ENCODE data around the gene FBXL13. TPM values are rescaled to one million over a fixed set of nuclear protein-coding genes. Genes with fewer than 3 reads are reported as not detected.

The FBXL13 gene
- polyA plus RNA-seq, 1 experiment, result 0.95 TPM

GRCh38 chr7:102869195-102869594, 205.4 kb downstream of the FBXL13 start:
- no peak for DNase-seq (ENCODE audit: low read depth, low spot score)
- POLR2A ChIA-PET, result interaction anchor here (0.6 kb wide), 1 partner anchor 43 kb away, joined by 4 read pairs; the partner anchor contains the start of gene LRRC17
- no peak overlapping the region for H3K4me3 ChIP-seq (ENCODE audit: low read depth, low read length)
- H3K27ac ChIP-seq (ENCODE audit: low read depth, low read length), result no peak overlapping the region
- no peaks in the 10 kb centered on the region; the same call in 1 of the 2 replicates for H3K9me3 ChIP-seq (ENCODE audit: control insufficient read depth, insufficient read depth, low read length)
- CTCF ChIA-PET, result no interaction called here
- TF ChIP-seq, protein P1, sequence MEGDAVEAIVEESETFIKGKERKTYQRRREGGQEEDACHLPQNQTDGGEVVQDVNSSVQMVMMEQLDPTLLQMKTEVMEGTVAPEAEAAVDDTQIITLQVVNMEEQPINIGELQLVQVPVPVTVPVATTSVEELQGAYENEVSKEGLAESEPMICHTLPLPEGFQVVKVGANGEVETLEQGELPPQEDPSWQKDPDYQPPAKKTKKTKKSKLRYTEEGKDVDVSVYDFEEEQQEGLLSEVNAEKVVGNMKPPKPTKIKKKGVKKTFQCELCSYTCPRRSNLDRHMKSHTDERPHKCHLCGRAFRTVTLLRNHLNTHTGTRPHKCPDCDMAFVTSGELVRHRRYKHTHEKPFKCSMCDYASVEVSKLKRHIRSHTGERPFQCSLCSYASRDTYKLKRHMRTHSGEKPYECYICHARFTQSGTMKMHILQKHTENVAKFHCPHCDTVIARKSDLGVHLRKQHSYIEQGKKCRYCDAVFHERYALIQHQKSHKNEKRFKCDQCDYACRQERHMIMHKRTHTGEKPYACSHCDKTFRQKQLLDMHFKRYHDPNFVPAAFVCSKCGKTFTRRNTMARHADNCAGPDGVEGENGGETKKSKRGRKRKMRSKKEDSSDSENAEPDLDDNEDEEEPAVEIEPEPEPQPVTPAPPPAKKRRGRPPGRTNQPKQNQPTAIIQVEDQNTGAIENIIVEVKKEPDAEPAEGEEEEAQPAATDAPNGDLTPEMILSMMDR (IDR thresholded peaks at IDR 0.05; ENCODE audit: low read depth, low read length), result no peak
- no peaks in the 10 kb centered on the region for H3K27me3 ChIP-seq (ENCODE audit: control insufficient read depth, insufficient read depth, low read length)

GRCh38 chr7:102866535-102867215, 207.9 kb downstream of the FBXL13 start:
- TF ChIP-seq, protein P1 (IDR thresholded peaks at IDR 0.05; ENCODE audit: low read depth, low read length), result no peak
- DNase-seq (ENCODE audit: low read depth, low spot score), result no peak
- H3K27me3 ChIP-seq (ENCODE audit: control insufficient read depth, insufficient read depth, low read length), result no peaks in the 10 kb centered on the region
- no peak overlapping the region for H3K4me3 ChIP-seq (ENCODE audit: low read depth, low read length)
- ChIA-PET CTCF (no interaction called here), POLR2A (no interaction called here)
- H3K9me3 ChIP-seq (ENCODE audit: control insufficient read depth, insufficient read depth, low read length), result no peaks in the 10 kb centered on the region; the same call in 1 of the 2 replicates
- no peak overlapping the region for H3K27ac ChIP-seq (ENCODE audit: low read depth, low read length)

GRCh38 chr7:102864958-102865357, 209.6 kb downstream of the FBXL13 start:
- DNase-seq (ENCODE audit: low read depth, low spot score), result no peak
- CTCF ChIA-PET, result no interaction called here

GRCh38 chr7:102860351-102860811, 214.2 kb downstream of the FBXL13 start:
- Histone ChIP-seq H3K4me3 (ENCODE audit: low read depth, low read length) (no peak overlapping the region), H3K27me3 (ENCODE audit: control insufficient read depth, insufficient read depth, low read length) (no peaks in the 10 kb centered on the region), H3K27ac (ENCODE audit: low read depth, low read length) (peak overlapping the region; percentile 69), H3K9me3 (ENCODE audit: control insufficient read depth, insufficient read depth, low read length) (no peaks in the 10 kb centered on the region)
- POLR2A ChIA-PET, result no interaction called here
- TF ChIP-seq, protein P1 (IDR thresholded peaks at IDR 0.05; ENCODE audit: low read depth, low read length), result no peak
- DNase-seq (ENCODE audit: low read depth, low spot score), result peak; percentile 93
- CTCF ChIA-PET, result no interaction called here

More at GRCh38 chr7:102864958-102865357, 209.6 kb downstream of the FBXL13 start:
- Histone ChIP-seq H3K9me3 (ENCODE audit: control insufficient read depth, insufficient read depth, low read length) (no peaks in the 10 kb centered on the region; the same call in 1 of the 2 replicates), H3K27ac (ENCODE audit: low read depth, low read length) (no peak overlapping the region), H3K27me3 (ENCODE audit: control insufficient read depth, insufficient read depth, low read length) (no peaks in the 10 kb centered on the region), H3K4me3 (ENCODE audit: low read depth, low read length) (no peak overlapping the region)
- TF ChIP-seq, protein P1 (IDR thresholded peaks at IDR 0.05; ENCODE audit: low read depth, low read length), result no peak
- POLR2A ChIA-PET, result no interaction called here

DNA sequence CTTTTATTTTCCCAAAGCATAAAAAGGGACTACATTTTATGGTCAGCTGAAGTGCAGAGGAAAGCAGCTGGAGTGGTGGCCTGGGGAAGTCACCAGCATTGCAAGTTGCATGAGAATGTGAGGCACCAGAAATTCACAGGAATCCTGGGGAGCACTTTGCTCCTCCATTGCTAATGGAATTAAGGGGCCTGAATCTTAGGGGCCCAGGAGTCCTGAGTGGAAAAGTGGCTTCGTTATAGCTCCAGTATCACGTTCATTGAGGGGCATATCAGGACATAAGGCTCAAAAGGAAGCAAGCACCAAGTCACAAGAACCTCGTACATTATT, 214.8 kb downstream of the FBXL13 start:
- Histone ChIP-seq H3K27ac (ENCODE audit: low read depth, low read length) (peak overlapping the region; percentile 69), H3K27me3 (ENCODE audit: control insufficient read depth, insufficient read depth, low read length) (no peaks in the 10 kb centered on the region), H3K4me3 (ENCODE audit: low read depth, low read length) (no peak overlapping the region), H3K9me3 (ENCODE audit: control insufficient read depth, insufficient read depth, low read length) (no peaks in the 10 kb centered on the region)
- CTCF ChIA-PET, result no interaction called here
- POLR2A ChIA-PET, result no interaction called here
- TF ChIP-seq, protein P1 (IDR thresholded peaks at IDR 0.05; ENCODE audit: low read depth, low read length), result no peak
- DNase-seq (ENCODE audit: low read depth, low spot score), result no peak

Measured in AG04450 (cell line).